ENCODE data around the gene NOM1.

The NOM1 gene

GRCh38 chr7:156985101-156985992, 35.8 kb downstream of the NOM1 start:
- no peak for DNase-seq

DNA sequence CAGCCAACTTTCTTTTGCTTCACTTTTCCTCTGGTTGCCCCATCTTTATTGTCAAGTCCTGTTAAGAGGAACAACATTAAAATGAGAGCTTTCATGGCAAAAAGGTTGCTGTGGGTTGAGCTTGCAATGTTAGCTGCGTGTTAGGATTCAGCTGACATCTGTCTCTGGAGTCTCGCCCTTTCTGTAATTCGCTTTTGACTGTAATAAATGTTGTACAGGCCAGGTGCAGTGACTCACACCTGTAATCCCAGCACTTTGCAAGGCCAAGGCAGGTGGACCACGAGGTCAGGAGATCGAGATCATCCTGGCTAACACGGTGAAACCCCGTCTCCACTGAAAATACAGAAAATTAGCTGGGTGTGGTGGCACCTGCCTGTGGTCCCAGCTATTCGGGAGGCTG, 36.9 kb downstream of the NOM1 start:
- DNase-seq = no peak

- DNase-seq = no peak
Observed at GRCh38 chr7:156988343-156989185, 39.1 kb downstream of the NOM1 start.

GRCh38 chr7:156989766-156990535, 40.4 kb downstream of the NOM1 start:
- DNase-seq = no peak

DNA sequence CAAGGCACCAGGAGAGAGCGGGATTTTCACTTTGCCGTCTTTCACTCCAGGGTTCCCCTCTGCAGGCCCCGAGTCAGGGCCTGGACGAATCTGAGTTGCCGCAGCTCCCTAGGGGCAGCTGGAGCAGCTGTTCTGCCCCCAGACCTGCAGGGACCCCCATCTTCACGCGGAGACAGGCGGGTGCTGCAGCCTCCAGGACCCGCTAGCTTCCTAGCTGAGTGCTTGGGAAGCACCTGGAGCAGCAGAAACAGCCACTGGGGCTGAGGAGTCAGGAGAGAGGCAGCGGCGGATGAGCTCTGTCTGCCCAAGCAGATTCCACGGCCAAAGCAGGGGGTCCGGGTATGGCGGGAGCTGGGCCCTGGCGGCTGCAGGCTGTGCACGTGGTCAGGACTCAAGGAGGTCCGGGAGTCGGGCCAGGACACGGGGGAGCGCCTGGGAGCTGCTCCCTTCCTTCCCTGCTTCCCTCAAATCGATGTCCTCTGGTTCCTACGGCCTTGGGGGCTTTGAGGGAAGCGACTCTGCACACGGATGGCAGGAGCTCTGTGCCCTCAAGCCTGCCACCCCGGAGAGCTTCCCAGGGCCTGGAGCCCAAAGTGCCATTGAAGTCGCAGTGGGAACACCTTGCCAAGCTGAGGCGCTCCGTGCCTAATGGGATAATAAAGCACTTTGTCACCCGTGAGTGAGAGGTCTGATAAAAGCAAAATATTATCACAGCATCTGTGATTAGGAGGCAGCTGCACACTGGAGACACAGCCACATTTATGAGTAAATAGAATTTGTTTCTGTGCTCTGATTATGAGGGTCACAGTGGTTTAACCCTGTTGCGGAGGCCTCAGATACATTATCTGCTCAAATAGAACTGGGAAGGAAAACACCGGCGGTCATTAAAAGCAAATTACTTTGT, 43.8 kb downstream of the NOM1 start:
- DNase-seq = no peak

GRCh38 chr7:156993925-156994235, 44.4 kb downstream of the NOM1 start:
- no peak for DNase-seq

DNA sequence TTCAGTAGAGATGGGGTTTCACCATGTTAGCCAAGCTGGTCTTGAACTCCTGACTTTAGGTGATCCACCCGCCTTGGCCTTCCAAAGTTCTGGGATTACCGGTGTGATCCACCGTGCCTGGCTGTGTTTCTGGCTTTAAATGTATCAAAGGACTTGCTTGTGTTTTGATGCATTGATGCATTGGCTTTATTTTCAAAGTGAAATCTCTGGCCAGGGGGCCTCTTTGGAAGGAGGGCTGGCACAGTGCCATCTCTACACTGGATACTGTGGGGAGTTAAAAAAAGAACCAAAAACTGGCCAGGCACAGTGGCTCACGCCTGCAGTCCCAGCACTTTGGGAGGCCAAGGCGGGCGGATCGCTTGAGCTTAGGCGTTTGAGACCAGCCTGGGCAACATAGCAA, 44.9 kb downstream of the NOM1 start:
- no peak for DNase-seq

- DNase-seq = no peak
Observed at GRCh38 chr7:156998988-156999957, 49.8 kb downstream of the NOM1 start.

DNA sequence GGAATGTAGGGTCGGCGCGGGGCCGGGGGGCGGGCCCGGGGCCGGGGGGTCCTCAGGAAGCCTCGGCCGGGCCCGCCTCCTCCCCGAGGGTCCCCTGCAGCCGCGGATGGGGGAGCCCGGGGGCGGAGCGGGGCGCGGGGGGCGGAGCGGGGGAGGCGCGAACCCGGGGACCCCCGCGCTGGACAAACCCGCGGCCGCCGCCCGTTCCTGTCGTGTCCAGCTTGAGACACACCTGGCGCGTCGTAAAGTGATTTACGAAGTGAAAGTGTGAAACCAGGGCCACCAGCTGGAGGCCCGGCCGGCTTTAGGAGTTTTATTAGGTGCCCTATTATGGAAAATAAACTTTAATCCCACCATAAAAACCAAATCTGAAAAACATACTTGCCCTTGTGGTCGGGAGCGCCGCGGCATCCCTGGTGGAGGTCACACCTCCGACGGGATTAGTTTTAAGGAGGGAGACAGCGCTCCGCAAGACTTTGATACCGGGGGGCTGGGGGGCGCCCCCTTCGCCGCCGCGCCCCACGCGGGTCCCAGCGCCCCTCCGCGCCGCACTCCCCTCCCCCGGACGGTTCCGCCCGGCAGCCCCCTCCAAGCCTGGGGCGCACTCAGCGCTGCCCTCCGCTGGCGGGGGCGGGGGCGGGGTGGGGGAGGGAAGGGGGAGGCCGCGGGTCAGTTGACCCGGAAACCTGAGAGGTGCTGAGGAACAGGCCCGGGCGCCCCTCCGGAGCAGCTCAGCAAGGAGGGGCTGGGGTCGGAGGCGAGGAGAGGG, 50.6 kb downstream of the NOM1 start:
- DNase-seq = no peak

DNA sequence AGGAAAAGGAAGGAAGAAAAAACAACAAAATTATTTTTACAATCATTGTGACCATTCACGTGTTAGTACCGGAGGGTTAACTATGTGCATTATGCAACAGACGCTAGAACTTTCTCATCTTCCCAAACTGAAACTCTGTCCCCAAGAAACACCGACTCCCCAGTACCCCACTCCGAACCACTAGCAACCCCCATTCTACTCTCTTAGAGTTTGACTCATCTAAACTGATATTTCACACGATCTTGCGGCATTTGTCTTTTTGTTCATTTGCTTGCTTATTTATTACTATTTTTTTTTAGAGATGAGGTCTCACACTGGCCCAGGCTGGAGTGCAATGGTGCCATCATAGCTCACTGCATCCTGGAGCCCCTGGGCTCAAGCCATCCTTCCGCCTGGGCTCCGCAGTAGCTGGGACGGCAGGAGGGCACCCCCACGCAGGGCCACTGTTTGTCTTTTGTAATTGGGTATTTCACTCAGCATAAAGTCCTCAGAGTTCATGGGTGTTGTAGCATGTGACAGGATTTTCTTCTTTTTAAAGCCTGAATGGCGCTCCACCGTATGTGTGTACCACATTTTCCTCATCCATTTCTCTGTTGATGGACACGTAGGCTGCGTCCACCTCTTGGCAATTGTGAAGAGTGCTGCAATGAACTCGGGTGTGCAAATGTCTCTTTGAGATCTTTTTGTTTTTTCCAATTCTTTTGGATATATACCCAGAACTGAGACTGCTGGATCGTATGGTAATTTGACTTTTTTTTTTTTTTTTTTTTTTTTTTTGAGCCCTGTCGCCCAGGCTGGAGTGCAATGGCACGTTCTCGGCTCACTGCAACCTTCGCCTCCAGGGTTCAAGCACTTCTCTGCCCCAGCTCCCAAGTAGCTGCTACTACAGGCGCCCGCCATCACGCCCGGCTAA, 51.5 kb downstream of the NOM1 start:
- no peak for DNase-seq

DNA sequence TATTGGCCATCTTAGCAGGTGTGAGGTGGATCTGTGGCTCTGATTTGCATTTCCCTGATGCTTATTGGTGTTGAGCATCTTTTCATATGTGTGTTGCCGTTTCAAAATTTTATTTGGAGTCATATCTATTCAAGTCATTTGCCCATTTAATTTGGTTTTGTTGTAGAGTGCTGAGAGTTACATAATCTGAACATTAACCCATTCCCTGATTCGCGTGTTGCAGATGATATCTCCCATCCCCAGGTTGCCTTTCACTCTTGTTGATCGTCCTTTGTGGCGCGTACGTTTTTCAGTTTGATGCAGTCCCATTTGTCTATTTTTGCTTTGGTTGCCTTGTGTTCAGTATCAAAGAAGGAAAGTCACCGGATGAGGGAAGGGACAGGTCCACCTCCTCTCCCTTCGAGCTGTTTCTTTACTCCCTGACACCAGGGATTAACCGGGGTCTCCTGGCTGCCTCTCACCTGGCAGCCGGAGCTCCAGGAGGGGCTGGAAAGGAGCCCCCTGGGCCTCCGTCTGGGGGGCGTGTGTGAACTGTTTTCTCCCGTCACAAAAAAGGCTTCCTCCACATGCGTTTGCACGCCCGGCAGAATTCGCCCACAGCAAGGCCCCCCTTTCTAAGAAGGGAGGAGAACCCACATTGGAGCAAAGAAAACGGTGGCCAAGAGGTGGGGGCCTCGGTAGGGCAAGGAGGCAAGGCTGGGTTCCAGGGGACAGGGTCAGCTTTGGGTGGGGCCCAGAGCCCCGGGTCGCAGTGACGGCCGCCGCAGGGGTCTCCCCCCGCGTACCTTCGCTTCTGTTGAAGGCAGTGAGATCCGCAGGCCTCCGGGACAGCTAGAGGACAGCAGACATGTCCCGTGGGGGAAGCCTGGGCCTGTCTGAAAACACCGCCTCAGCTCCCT, 52.7 kb downstream of the NOM1 start:
- no peak for DNase-seq

GRCh38 chr7:157002819-157003421, 53.4 kb downstream of the NOM1 start:
- no peak for DNase-seq

GRCh38 chr7:157003445-157003755, 53.9 kb downstream of the NOM1 start:
- no peak for DNase-seq

DNA sequence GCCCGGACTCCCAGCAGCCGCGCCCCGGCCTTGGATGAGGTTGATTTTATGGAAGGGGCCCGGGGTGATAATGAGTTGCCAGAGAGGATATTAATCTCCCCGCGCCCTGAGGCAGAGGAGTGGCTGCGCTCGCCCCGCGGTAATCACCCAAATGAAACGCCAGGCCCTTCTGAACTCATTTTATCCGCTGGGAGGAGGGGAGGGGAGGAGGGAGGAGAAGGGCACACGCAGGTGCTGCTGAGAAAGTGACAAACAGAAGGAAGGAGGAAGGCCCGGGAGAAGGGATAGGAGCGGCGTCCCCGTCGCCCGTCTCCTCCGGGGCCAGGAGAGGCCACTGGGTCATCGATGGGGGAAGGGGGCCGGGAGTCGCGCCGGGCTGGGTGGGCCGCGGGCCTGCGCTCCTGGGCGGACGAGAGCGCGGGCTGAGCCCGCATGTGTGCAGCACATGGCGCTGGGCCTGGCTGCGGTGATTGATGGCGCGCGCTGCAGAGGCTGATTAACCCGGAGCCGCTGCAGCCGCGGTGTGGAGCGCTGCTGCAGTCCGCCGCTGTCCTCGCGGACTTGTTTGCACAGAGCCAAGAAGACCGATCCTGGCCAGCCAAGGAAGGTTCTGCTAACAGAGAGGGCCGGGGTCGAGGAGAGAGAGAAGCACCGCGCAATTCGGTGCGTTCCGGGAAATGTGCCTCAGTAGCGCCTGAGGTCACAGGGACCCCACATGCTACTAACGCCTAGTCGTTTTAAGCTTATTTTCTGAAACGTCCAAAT, 54.4 kb downstream of the NOM1 start:
- no peak for DNase-seq

DNA sequence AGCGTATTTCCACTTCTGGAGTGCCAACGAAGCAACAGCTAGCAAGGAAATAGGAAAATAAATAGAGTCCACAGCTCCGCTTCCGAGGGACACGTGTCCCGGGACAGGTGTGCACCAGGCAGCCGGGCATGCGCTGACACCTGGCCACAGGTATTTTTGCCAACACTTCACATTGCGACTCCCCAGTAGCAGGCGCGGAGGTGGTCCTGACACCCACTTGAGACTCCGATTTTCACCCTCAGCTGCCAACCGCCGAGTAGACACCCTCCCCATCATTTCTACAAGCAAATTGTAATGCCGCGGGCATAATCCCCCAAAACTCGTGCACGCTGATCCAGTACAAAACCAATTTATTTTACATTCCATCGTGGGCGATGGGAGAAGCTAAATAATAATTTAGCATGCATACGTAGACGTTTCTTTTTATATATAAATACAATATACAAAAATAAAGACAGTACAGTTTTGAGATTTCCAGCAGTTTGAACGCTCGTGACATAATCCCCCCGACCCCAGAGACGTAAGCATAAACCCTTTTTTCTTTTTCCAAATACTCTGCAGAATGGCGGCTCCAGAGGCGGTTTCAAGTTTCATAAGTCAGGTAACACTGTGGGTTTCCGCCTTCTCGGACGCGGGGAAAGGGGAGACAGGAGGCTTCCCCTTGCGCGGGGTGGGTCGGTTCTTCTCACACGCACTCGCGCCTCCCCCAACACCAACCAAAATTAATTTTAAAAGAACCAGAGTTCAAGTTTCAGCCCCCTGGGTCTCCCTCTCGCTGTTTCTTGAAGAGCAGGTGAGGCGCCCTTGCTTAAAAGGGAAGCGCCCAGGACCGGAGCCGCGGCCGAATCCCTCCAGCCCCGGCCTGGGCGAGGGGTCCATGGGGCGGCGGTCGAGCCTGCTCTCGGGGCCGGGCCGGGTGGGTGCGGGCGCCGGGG, 55.3 kb downstream of the NOM1 start:
- DNase-seq = no peak

All from stimulated activated CD4-positive, alpha-beta T cell treated with anti-CD3 and anti-CD28 coated beads, Interleukin-15, amount 100 ng/mL, for 24 hours (primary cell).